PC-3 (cell line): ENCODE results near the gene CDHR2. TPM values are rescaled to one million over a fixed set of nuclear protein-coding genes. Genes with fewer than 3 reads are reported as not detected.

Experiments
- ATAC-seq: fragments of 200-7000 bp; cut with Tn5 transposase; 2 replicates; pipeline ENCODE4 v1.9.1; 2020; ENCODE audit warnings: mild to moderate bottlenecking, moderate library complexity
- BruUV-seq: library from RNA; stranded (reverse); fragments of 400-500 nt; replicated peaks from 2 replicates; lab custom pipeline; 2021; lab: Mats Ljungman, UMichigan
- CTCF ChIA-PET: fragments of 300-600 bp; sonication (Branson Sonifier 250); formaldehyde crosslinking; loops from one replicate; lab custom pipeline; 2022; ENCODE audit warnings: antibody characterized with exemption; lab: Charles Lee
- POLR2A ChIA-PET: fragments of 300-600 bp; sonication (Branson Sonifier 250); formaldehyde crosslinking; loops from one replicate; lab custom pipeline; 2022; ENCODE audit warnings: antibody characterized with exemption; ENCODE audit not compliant: unreplicated experiment; lab: Charles Lee
- DNase-seq: peaks from one replicate; pipeline ENCODE4 v3.0.0-alpha.2; 2015
- H2AFZ ChIP-seq: fragments of 300-600 bp; sonication (generic); 2 replicates; pipeline ENCODE4 v1.6.0; 2016; ENCODE audit warnings: antibody characterized with exemption, low read length
- H3F3A ChIP-seq: fragments of 300-600 bp; sonication (generic); one replicate; pipeline ENCODE4 v1.6.0; 2017; ENCODE audit warnings: antibody characterized with exemption, low read length, control low read depth, mild to moderate bottlenecking; ENCODE audit not compliant: unreplicated experiment
- H3K27ac ChIP-seq: fragments of 300-600 bp; sonication (generic); 2 replicates; pipeline ENCODE4 v1.5.1; 2016; ENCODE audit warnings: mild to moderate bottlenecking, low read length
- H3K27me3 ChIP-seq: fragments of 300-600 bp; sonication (generic); 2 replicates; pipeline ENCODE4 v1.6.1; 2016; ENCODE audit warnings: low read length, mixed read lengths
- H3K36me3 ChIP-seq: fragments of 300-600 bp; sonication (generic); 2 replicates; pipeline ENCODE4 v1.6.1; 2016; ENCODE audit warnings: low read depth, mixed run types, low read length, mixed read lengths
- H3K4me1 ChIP-seq: fragments of 300-600 bp; sonication (generic); 2 replicates; pipeline ENCODE4 v1.5.1; 2016; ENCODE audit warnings: low read length; ENCODE audit not compliant: insufficient read depth
- H3K4me2 ChIP-seq: fragments of 300-600 bp; sonication (generic); 2 replicates; pipeline ENCODE4 v1.6.0; 2016; ENCODE audit warnings: low read length
- H3K4me3 ChIP-seq: fragments of 300-600 bp; sonication (generic); 2 replicates; pipeline ENCODE4 v1.5.1; 2016; ENCODE audit warnings: mild to moderate bottlenecking, low read length, mixed read lengths
- H3K79me2 ChIP-seq: fragments of 300-600 bp; sonication (generic); 2 replicates; pipeline ENCODE4 v1.6.1; 2017; ENCODE audit warnings: low read length, mixed read lengths
- H3K9ac ChIP-seq: fragments of 300-600 bp; sonication (generic); 2 replicates; pipeline ENCODE4 v1.6.0; 2016; ENCODE audit warnings: mild to moderate bottlenecking, low read length
- H3K9me2 ChIP-seq: fragments of 300-600 bp; sonication (generic); replicated peaks from 2 replicates; pipeline ENCODE4 v1.6.1; 2016; ENCODE audit warnings: mixed run types, low read length, mixed read lengths
- H3K9me3 ChIP-seq: fragments of 300-600 bp; sonication (generic); 2 replicates; pipeline ENCODE4 v1.6.1; 2016; ENCODE audit warnings: low read length, mixed read lengths
- H4K20me1 ChIP-seq: fragments of 300-600 bp; sonication (generic); 2 replicates; pipeline ENCODE4 v1.6.1; 2016; ENCODE audit warnings: low read length, mixed read lengths
- EZH2 ChIP-seq: fragments of 300-600 bp; sonication (generic); IDR thresholded peaks from one replicate; pipeline ENCODE4 v1.6.1; 2017; ENCODE audit warnings: antibody characterized with exemption, mild to moderate bottlenecking, low read length; ENCODE audit not compliant: unreplicated experiment
- EZH2phosphoT487 ChIP-seq: fragments of 300-600 bp; sonication (generic); IDR thresholded peaks from 2 replicates; pipeline ENCODE4 v1.6.1; 2018; ENCODE audit warnings: mild to moderate bottlenecking, antibody characterized with exemption, low read length, borderline replicate concordance
- intact Hi-C: fragments of 100-400 bp; cut with micrococcal nuclease; formaldehyde crosslinking; loops from 2 replicates; pipeline ENCODE4 v1.9.0; 2023
- total RNA-seq: library from RNA; depleted of rRNA; stranded (reverse); fragments of >200 nt; gene quantifications from 2 replicates; pipeline ENCODE4 v1.2.3, GENCODE V29; 2014
- TF ChIP-seq, protein P1 (sequence below): fragments of 300-600 bp; sonication (generic); conservative IDR thresholded peaks from 2 replicates; pipeline ENCODE4 v1.5.1; 2017; ENCODE audit warnings: antibody characterized with exemption, low read depth, mild to moderate bottlenecking, low read length

Gene CDHR2
- total RNA-seq, 1 experiment from 2014 or later, result 0.07 TPM

DNA sequence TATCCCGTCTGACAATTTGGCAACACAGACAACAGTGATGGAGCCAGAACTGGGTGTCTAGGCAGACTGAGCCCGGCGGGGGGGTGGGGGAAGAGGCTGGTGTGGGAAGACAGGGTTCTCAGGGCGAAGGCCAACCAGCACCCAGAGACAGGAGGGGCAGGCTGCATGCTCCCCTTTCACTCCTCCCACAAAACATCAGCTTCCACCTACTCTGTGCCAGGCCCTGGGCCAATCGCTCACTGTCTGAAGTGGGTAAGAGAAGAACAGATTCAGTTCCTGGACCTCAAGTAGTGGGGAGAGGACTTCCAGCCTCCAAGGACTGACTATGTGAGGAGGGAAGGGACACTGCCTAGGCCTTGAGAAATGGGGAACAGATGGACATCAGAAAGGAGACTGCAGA lies 78.4 kb downstream of the CDHR2 start:
- ATAC-seq (no peak), DNase-seq (no peak)
- no peaks in the 10 kb centered on the region for H3K9me2 ChIP-seq
- TF ChIP-seq, protein P1, sequence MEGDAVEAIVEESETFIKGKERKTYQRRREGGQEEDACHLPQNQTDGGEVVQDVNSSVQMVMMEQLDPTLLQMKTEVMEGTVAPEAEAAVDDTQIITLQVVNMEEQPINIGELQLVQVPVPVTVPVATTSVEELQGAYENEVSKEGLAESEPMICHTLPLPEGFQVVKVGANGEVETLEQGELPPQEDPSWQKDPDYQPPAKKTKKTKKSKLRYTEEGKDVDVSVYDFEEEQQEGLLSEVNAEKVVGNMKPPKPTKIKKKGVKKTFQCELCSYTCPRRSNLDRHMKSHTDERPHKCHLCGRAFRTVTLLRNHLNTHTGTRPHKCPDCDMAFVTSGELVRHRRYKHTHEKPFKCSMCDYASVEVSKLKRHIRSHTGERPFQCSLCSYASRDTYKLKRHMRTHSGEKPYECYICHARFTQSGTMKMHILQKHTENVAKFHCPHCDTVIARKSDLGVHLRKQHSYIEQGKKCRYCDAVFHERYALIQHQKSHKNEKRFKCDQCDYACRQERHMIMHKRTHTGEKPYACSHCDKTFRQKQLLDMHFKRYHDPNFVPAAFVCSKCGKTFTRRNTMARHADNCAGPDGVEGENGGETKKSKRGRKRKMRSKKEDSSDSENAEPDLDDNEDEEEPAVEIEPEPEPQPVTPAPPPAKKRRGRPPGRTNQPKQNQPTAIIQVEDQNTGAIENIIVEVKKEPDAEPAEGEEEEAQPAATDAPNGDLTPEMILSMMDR, result no peak
- no peak for TF ChIP-seq EZH2
- TF ChIP-seq EZH2phosphoT487, result no peak
- CTCF ChIA-PET, result no interaction called here
- H3K27me3 ChIP-seq, result peaks cover 7% of the 10 kb centered on the region; the same call in 1 of the 2 replicates
- H2AFZ ChIP-seq, result no peak overlapping the region
- intact Hi-C loops, result no loop called here
- no peaks in the 10 kb centered on the region for H3K36me3 ChIP-seq
- no peak overlapping the region for H3K4me2 ChIP-seq
- POLR2A ChIA-PET, result no interaction called here
- H3F3A ChIP-seq, result no peaks in the 10 kb centered on the region
- H3K79me2 ChIP-seq, result no peaks in the 10 kb centered on the region
- BruUV-seq, result no TSS peak
- no peak overlapping the region for H3K4me3 ChIP-seq
- H3K4me1 ChIP-seq, result peaks cover 42% of the 10 kb centered on the region
- H4K20me1 ChIP-seq, result no peaks in the 10 kb centered on the region
- no peak overlapping the region for H3K27ac ChIP-seq
- H3K9ac ChIP-seq, result no peak overlapping the region
- no peaks in the 10 kb centered on the region for H3K9me3 ChIP-seq

DNA sequence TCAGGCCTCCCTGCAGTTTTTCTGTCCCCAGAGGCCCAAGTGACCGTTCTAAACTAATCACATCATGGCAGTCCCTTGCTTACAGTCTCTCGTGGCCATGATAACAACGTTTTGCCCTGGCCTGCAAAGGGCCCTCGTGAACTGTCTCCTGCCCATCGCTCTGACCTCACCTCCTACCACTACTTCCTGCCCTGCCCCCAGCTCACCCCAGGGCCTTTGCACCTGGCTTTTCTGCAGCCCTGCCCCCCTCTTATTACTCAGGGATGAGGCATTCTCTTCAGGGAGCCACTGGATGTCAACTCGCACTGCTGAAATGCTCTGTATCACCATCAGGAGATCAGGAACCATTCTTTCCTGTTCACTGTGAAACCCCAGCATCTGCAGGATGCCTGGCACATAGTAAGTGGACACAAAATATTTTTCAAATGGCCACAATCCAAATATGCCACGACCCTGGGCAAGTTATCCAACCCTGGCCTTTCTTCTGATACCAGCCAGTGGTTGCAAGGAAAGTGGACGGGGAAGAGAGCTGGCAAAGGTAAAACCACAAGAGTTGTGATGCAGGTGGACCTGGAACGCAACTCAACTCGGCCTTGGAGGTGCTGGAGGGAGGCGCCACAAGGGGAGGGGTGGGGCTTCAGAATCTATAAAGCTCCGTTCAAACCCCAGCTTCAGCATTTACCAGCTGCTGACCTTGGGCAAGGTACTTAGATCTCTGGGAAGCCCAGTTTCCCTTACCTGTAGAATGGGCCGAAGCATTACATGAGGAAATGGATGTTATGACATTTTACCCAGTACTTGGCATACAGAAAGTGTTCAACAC lies 79.5 kb downstream of the CDHR2 start:
- ATAC-seq (no peak), DNase-seq (peak; percentile 37)
- TF ChIP-seq EZH2 (no peak), EZH2phosphoT487 (no peak)
- TF ChIP-seq, protein P1, result no peak
- intact Hi-C loops, result no loop called here
- Histone ChIP-seq H3F3A (no peaks in the 10 kb centered on the region), H3K79me2 (no peaks in the 10 kb centered on the region), H2AFZ (no peak overlapping the region), H3K4me3 (no peak overlapping the region), H3K9ac (no peak overlapping the region), H3K9me3 (no peaks in the 10 kb centered on the region), H3K4me1 (peaks cover 42% of the 10 kb centered on the region), H3K4me2 (no peak overlapping the region), H4K20me1 (no peaks in the 10 kb centered on the region), H3K27me3 (peaks cover 13% of the 10 kb centered on the region; the same call in 1 of the 2 replicates), H3K36me3 (no peaks in the 10 kb centered on the region), H3K9me2 (no peaks in the 10 kb centered on the region), H3K27ac (no peak overlapping the region)
- CTCF ChIA-PET, result no interaction called here
- no TSS peak for BruUV-seq
- POLR2A ChIA-PET, result interaction anchor here (0.7 kb wide), 1 partner anchor 728 kb away, joined by 7 read pairs; no protein-coding TSS in a partner anchor

DNA sequence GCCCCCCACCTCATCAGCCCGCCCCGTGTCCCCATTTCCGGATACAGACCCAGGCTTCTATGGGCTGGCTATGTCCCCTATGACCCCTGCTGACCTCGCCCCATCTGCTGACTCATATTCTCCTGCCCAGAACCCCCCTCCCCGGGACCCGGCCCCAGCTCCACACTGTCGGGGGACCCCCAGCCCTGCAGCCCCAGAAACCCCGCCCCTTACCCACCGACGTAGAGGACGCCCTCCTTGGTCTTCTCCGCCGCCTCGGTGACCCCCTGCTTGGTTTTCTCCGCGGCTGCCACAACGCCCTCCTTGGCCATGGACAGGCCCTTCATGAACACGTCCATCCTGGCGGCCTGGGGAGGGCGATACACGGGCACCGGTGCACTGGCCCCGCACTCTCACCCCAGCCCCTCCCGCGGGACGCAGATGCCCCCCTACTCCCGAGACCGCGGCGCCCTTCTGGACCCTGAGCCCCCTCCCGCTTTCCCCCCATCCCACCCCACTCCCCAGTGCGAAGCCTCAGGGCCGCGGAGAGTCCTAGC lies 80.2 kb downstream of the CDHR2 start:
- H3K27ac ChIP-seq, result no peak overlapping the region
- H3K4me1 ChIP-seq, result peaks cover 42% of the 10 kb centered on the region
- H3K9me2 ChIP-seq, result no peaks in the 10 kb centered on the region
- BruUV-seq, result no TSS peak
- H3K4me2 ChIP-seq, result peak overlapping the region; percentile 82
- H3K36me3 ChIP-seq, result no peaks in the 10 kb centered on the region
- no peak for TF ChIP-seq EZH2
- ChIA-PET CTCF (no interaction called here), POLR2A (no interaction called here)
- no peak for DNase-seq
- H3K27me3 ChIP-seq, result peaks cover 18% of the 10 kb centered on the region; the same call in 1 of the 2 replicates
- H3K9ac ChIP-seq, result no peak overlapping the region
- ATAC-seq, result no peak
- no peaks in the 10 kb centered on the region for H4K20me1 ChIP-seq
- intact Hi-C loops, result no loop called here
- peak overlapping the region; percentile 69 for H2AFZ ChIP-seq
- H3K4me3 ChIP-seq, result peak overlapping the region; percentile 66
- no peaks in the 10 kb centered on the region for H3K79me2 ChIP-seq
- H3K9me3 ChIP-seq, result no peaks in the 10 kb centered on the region
- no peaks in the 10 kb centered on the region for H3F3A ChIP-seq
